Ishikawa (cell line): ENCODE results near the gene RIPK3.

ENCODE experiments used
- FOXM1 ChIP-seq: IDR thresholded peaks from 2 replicates; pipeline ENCODE4 v1.6.1; 2012; ENCODE audit warnings: low read depth, borderline replicate concordance
- RAD21 ChIP-seq: IDR thresholded peaks from 2 replicates; pipeline ENCODE4 v1.6.1; 2012; ENCODE audit warnings: low read depth
- TAF1 ChIP-seq: IDR thresholded peaks from 2 replicates; pipeline ENCODE4 v1.6.1; 2012; ENCODE audit warnings: low read depth, mild to moderate bottlenecking
- YY1 ChIP-seq: IDR thresholded peaks from 2 replicates; pipeline ENCODE4 v1.6.1; 2012; ENCODE audit warnings: low read depth
- TF ChIP-seq, protein P1 (sequence below): IDR thresholded peaks from 2 replicates; pipeline ENCODE4 v1.6.1; 2012; ENCODE audit warnings: low read depth, mild to moderate bottlenecking

DNA sequence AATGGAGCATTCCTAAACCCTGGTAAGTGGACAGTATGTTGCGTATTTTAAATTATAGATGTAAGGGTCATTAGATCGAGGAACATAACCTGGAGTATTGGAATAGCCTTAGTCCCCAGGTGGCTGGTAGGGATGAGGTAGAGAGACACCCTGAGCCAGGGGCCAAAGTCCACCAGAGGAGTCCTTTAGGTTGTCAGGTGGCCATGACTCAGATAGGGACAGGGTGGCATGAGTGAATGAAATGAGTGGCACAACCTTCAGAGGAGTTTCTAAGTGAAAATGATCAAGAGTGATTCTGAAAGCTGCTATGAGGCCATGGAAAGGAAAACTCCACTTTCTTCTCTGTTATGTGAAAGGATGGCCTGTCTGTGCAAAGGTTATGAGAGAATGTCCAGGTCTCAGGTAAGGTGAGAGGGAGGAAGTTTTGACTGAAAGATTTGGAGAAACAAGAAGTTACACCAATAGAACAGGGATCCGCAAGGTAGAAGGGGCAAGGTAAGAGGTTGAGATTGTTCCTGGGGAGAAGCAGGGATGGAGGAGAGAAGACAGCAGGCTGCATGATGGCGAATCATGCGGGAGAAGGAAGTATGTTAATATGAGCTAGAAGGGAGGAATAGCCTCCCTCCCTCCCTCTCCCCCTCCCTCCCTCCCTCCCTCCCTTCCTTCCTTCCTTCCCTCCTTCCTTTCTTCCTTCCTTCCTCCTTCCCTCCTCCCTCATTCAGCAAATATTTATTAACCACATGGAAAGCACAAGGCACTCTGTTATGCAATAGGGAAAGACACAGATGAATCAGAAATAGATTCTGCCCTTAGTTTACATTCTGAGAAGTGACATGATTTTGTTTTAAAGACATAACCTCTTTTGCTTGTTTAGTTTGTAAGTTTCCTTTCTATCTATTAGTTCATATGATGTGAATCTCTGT lies 14.0 kb upstream of the RIPK3 start:
- TF ChIP-seq YY1 (no peak), RAD21 (no peak), FOXM1 (no peak), TAF1 (no peak)
- TF ChIP-seq, protein P1, sequence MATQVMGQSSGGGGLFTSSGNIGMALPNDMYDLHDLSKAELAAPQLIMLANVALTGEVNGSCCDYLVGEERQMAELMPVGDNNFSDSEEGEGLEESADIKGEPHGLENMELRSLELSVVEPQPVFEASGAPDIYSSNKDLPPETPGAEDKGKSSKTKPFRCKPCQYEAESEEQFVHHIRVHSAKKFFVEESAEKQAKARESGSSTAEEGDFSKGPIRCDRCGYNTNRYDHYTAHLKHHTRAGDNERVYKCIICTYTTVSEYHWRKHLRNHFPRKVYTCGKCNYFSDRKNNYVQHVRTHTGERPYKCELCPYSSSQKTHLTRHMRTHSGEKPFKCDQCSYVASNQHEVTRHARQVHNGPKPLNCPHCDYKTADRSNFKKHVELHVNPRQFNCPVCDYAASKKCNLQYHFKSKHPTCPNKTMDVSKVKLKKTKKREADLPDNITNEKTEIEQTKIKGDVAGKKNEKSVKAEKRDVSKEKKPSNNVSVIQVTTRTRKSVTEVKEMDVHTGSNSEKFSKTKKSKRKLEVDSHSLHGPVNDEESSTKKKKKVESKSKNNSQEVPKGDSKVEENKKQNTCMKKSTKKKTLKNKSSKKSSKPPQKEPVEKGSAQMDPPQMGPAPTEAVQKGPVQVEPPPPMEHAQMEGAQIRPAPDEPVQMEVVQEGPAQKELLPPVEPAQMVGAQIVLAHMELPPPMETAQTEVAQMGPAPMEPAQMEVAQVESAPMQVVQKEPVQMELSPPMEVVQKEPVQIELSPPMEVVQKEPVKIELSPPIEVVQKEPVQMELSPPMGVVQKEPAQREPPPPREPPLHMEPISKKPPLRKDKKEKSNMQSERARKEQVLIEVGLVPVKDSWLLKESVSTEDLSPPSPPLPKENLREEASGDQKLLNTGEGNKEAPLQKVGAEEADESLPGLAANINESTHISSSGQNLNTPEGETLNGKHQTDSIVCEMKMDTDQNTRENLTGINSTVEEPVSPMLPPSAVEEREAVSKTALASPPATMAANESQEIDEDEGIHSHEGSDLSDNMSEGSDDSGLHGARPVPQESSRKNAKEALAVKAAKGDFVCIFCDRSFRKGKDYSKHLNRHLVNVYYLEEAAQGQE = no peak
